ENCODE measurements around the gene GDF7.

The GDF7 gene

GRCh38 chr2:20629581-20630171 is 37.3 kb upstream of the GDF7 start:
- DNase-seq, result peak; percentile 76

GRCh38 chr2:20630967-20631366 is 36.0 kb upstream of the GDF7 start:
- no peak for DNase-seq

GRCh38 chr2:20631617-20632307 is 35.2 kb upstream of the GDF7 start:
- DNase-seq, result no peak

GRCh38 chr2:20632446-20632990 is 34.4 kb upstream of the GDF7 start:
- no peak for DNase-seq

- no peak for DNase-seq
These were observed 33.9 kb upstream of the GDF7 start for GRCh38 chr2:20633001-20633400.

GRCh38 chr2:20633794-20634506 is 33.0 kb upstream of the GDF7 start:
- DNase-seq, result peak; percentile 41

GRCh38 chr2:20634507-20635112 is 32.3 kb upstream of the GDF7 start:
- peak; percentile 70 for DNase-seq

- peak; percentile 67 for DNase-seq
These were observed 31.8 kb upstream of the GDF7 start for GRCh38 chr2:20635113-20635510.

GRCh38 chr2:20635675-20636584 is 31.0 kb upstream of the GDF7 start:
- peak; percentile 95 for DNase-seq

GRCh38 chr2:20637147-20637546 is 29.8 kb upstream of the GDF7 start:
- no peak for DNase-seq

GRCh38 chr2:20638014-20638413 is 28.9 kb upstream of the GDF7 start:
- DNase-seq, result no peak

GRCh38 chr2:20638646-20639430 is 28.1 kb upstream of the GDF7 start:
- DNase-seq, result no peak

GRCh38 chr2:20640411-20641122 is 26.4 kb upstream of the GDF7 start:
- DNase-seq, result no peak

- no peak for DNase-seq
These were observed 25.6 kb upstream of the GDF7 start for GRCh38 chr2:20641123-20641985.

GRCh38 chr2:20642055-20642971 is 24.6 kb upstream of the GDF7 start:
- peak; percentile 92 for DNase-seq

GRCh38 chr2:20643060-20643459 is 23.9 kb upstream of the GDF7 start:
- DNase-seq, result no peak

- DNase-seq, result no peak
These were observed 23.1 kb upstream of the GDF7 start for GRCh38 chr2:20643826-20644225.

GRCh38 chr2:20645301-20645701 is 21.6 kb upstream of the GDF7 start:
- DNase-seq, result no peak

- DNase-seq, result no peak
These were observed 21.2 kb upstream of the GDF7 start for GRCh38 chr2:20645761-20646160.
